HG02840 (cell line): ENCODE data around the gene GFY.

ENCODE experiments used
- ATAC-seq: cut with Tn5 transposase; IDR thresholded peaks from one replicate; pipeline ENCODE4 v1.9.1; 2021; ENCODE audit warnings: mild to moderate bottlenecking, moderate library complexity, moderate number of reproducible peaks; ENCODE audit not compliant: unreplicated experiment, low FRiP score

Gene GFY, protein sequence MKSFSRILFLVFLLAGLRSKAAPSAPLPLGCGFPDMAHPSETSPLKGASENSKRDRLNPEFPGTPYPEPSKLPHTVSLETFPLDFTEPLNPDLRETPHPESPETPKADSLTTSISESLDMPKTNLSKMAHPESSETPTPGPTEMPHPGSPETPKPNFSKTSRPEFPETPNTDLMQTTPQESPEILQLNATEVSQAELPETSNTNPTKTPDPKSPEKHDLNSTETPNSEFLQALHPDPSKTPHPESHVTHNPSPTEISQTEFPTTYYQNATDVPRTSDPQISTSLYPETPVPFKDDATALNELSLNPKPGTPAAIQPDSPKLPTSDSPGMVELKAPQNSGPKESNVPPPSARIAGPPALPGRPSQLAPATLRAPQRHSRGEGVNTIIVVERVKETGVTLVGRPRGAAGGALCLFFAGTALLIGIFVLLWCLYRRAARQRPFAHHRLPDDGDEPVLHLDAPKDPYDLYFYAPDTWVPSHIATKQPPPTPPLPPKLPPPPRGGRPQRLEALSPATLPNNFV

DNA sequence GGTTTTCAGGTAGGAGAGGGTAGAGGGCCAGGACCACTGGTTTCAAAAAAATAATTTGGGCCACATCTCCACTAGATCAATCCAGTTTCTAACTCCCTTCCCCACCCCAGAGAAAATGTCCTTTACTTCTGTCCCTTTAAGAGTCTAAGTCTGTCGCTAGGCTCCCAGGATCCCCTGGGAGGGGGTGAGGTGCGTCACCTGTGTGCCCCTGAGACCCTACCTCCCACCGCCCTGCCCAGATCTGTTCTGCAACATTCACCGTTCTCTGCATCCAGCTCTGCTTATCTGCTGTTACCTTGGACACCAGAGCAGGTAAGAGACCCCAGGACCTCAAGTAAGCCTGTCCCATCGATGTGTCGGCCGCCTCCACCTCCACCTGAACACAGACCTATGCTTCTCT is at the start of gene GFY:
TSS of gene GFY (plus strand) at position 211 of the 400 bp plus-strand sequence. CDS start 1,043 bp downstream, outside the sequence.
- no peak for ATAC-seq

DNA sequence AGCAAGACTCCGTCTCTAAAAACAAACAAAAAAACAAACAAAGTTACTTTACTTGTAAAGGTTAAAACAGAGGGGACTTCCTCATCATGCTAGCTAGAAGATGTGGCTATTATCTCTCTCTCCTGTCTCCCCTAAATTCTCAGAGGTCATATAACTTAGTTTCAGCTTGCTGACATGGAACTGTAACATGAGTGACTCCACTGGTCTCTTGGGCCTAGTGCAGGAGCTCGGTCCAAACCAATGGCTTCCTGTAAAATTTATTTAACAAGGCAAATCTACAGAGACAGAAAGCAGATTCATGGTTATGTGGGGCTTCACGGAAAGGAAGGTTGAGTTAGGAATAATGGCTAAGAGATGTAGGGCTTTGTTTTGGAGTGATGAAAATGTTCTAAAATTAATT is 46.7 kb upstream of the GFY start:
- no peak for ATAC-seq

DNA sequence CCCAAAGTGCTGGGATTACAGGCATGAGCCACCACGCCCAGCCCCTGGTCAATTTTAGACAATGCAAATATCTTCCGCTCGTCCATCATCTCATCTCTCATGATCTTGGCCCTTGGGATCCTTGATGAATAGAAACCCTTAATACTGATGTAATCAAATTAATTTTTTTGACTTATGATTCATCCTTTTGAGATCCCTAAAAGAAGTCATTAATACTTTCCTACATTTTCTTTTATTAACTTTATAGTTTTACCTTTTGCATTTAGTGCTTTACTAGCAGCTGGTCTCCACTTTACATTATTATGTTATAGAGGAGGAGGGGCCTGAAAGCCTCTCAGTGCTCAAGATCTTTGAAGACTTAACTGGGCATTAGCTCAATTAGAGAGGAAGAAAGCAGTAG is 44.8 kb upstream of the GFY start:
- no peak for ATAC-seq

DNA sequence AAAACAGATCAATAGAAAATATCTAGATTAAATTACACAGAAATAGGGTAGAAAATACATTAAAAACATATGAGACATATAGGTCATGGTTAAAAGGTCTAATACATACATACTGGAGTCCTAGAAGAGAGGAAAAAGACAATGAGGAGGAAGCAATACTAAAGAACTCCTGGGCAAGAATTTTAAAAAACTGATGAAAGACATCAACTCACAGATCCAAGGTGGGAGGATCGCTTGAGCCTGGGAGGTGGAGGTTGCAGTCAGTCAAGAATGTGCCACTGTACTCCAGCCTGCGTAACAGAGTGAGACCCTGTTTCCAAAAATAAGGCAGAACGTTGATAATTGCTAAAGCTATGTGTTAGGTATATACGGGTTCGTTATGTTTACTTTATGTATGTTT is 42.5 kb upstream of the GFY start:
- no peak for ATAC-seq

DNA sequence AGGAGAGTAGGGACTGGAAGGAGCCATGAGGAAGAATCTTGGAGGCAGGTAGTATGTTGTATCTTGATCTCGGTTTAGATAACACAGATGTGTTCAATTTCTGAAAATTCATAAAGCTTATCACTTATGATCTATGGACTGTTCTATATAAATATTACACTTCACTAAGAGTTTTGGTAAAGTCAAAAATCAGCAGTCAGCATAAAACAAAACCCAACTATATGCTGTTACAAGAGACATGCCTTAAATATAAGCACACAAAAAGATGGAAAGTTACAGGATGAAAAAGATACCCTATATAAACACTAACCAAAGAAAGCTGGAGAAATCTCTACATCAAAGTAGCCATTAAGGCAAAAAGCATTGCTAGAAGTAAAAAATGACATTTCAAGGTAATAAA is 41.6 kb upstream of the GFY start:
- ATAC-seq: no peak

DNA sequence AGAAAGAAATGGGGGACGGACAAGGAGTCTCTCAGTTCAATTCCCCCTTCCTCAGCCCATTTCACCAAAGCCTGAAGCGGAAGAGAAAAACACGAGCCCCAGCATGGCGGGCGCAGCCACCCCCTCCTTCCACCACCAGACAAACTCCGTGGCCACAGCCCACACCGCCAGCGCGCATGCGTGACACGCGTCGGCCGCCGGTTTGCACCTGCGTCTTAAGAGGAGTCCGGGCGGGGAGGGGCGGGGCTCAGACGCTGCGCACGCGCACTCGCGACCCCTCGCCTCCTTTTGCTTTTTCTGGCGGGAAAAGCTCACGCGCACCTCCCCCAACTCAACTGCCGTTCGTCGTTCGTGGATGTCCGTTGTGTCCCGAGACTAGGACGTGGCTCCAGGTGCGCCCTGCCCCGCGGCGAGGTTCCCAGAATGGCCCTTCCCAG is 37.2 kb upstream of the GFY start, which contains the start of gene KASH5:
TSS of gene KASH5 (plus strand) at position 314 of the 437 bp plus-strand sequence. CDS start 2,635 bp downstream, outside the sequence.
- no peak for ATAC-seq

DNA sequence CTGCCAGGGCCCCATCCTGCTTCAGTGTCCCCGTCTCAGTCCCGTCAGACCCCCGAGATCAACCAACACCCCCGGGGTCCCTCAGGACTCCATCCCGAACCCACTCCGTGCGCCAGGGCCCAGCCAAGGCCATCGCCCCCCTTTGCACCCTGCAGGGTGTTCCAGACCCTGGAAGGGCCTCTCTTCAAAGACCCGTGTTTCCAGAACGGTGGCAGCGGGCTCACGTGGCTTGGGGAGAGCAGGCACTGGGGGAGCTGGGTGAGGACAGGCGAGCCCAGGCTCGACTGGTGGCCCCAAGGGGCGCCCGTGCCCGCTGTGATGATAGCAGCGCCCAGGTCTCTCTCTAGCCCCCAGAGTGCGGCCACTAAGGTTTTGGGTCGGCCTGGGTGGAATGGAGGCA is 35.8 kb upstream of the GFY start:
- ATAC-seq: no peak

DNA sequence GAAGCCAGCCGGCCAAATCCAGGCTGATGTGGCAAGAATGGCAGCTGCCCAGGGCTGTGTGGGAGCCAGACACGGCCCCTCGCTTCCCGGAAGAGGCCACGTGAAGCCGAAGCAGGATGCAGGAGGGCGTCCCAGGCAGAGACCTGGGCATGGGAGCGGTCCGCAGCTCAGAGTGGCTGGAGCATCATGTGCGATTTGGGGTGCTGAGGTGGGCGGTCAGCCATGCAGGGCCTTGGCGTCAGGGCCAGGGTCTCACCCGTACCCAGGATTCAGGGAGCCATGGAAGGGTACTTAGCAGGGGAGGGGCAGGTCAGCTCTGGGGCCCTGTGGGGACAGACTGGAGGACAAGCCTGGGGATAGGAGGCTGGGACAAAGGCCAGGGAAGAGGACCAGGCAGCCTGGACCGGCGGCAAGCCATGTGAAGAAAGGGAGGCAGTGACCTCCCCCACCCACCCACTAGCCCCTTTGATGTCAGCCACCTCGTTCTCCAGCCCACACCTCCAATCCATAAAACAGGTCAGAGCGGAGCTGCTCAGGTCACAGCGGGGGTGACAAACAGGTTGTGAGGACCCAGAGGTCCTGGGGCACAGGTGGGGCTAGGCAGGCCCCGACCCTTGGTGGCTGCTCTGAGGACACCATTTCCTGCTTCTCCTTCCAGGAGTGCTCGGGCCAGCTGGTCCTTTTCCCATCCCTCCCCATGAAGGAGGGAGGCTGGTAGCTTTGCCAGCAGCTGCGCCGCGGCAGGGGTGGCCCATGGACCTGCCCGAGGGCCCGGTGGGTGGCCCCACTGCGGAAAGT is 34.9 kb upstream of the GFY start:
- no peak for ATAC-seq

DNA sequence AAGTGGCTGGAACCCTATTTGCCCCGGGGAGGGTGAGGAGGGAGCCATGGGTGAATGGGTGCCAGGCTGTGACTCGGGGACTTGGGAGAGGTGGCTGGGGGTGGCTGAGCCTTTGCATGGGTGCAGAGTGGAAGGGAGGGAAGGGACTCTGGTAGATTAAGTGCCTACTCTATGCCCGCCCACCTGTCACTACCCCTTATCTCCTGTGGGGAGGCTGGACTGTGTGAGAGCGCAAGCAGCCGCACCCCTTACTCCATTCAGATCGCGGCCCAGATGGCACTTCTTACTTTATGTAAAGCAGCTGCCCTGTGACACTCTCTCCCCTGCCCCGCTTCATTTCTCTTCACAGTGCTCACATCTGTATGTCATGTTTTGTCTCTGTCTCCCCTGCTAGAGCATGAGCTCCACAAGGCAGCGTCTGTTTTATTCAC is 34.2 kb upstream of the GFY start:
- ATAC-seq: no peak

DNA sequence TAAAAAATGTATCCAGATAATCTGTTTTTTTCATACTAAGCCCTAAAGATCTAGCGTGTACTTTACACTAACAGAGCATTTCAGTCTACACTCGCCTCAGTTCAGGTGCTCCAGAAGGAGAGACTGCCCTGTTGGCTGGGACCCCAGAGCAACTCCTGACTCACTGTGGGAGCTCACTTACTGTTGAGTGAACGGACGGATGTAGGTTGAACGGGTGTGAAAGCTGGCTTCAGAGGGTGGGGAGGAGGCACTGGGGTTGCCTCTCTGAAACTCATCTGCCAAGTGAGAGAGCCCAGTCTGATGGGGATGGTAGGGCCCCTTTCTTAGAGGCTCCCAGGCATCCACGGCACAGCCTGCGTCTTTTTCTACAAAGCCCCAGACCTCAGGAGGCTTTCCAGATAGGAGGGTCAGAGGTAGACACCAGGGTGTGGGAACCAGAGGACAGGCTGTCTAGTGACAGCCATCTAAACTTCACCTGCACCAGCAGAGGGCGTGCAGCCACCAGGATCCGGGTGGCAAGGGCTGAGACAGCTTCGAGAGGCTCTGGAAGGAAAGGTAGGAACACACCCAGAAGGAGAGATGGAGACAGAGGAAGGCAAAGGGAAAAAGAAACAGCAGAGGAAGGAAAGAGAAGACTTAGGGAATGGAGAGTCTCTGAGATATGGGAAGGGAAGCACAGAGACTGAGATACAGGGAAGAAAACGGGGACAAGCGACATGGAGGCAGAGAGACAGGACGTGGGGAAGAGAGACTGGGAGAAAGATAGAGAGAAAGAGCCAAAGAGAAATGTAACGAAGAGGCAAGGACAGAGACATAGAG is 33.4 kb upstream of the GFY start:
- ATAC-seq: no peak

DNA sequence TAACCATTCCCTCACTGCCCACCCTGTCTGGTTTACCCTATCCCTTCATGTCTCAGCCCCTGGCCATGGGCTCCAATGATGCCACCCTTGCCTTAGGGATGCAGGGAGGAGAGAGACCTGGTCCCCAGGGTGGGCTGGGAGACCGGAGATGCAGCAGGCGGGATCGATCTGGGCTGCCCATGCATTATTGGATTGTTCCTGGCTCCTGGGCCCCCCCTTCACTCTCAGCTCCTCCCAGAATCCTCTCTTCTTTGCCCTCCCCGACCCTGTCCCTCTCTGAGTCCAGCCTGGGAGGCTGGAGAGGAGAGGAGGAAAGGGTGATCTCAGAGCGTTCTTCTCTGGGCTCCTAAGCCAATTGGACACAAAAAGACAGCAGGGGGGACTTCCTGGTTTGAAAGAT is 31.3 kb upstream of the GFY start:
- no peak for ATAC-seq

DNA sequence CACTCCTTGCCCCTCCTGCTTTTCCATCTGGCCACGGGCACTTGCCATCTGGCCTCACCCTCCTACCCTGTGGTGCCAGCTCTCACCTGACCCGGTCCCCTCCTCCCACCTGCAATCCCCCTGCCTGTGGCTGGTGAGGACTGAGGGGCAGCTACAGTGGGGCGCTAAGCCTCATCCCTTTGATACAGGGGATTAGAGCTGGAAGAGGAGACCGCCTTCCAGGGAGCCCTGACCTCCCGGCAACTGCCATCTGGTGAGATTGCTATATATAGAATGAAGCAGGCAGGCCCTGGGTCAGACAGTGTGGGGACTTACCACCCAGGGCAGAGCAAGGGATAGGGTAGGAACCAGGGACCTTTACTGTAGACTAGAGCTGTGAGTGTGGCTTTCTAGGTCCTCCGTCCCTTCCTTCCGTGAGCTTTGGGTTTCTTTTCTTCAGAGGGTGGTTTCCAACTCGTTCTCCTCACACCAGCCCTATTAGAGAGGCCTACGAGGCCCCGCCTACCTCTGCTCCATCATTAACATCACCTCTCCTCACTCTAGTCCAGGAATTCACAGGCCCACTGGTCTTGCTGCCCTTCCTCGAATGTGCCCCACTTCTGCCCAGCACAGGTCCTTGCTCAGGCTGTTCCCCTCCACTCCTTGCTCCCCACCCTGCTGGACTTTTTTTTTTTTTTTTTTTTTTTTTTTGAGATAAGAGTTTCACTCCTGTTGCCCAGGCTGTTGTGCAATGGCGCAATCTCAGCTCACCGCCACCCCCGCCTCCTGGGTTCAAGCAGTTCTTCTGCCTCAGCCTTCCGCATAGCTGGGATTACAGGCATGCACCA is 29.4 kb upstream of the GFY start:
- no peak for ATAC-seq

DNA sequence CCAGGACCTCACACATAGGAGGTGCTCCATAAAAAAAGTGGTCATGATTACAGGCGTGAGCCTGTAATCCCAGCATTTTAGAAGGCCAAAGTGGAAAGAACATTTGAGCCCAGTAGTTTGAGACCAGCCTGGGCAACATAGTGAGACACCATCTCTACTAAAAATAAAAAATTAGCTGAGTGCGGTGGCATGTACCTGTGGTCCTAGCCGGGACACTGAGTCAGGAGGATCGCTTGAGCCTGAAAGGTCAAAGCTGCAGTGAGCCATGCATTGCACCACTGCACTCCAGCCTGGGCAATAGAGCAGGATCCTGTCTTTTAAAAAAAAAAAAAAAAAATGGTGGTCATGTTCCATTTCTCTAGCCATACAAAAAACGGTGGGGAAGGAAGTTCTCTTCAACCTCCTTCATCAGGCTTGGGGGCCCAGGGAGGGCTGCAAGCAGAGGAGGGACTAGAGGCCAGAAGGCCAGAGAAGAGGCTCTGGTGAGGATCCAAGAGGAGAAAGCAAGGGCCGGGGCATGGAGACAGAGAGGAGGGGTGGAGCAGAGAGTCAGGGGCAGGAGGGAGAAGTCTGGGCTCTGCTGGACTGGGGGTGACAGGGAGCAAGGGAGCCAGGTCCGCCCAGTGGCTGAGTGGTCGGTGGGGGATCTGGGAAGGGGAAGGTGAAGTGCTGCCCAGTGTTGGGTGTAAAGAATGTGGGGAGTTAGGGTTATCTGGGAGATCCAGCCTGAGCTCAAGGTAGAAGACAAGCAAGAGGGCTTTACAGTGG is 28.3 kb upstream of the GFY start:
- ATAC-seq: no peak

DNA sequence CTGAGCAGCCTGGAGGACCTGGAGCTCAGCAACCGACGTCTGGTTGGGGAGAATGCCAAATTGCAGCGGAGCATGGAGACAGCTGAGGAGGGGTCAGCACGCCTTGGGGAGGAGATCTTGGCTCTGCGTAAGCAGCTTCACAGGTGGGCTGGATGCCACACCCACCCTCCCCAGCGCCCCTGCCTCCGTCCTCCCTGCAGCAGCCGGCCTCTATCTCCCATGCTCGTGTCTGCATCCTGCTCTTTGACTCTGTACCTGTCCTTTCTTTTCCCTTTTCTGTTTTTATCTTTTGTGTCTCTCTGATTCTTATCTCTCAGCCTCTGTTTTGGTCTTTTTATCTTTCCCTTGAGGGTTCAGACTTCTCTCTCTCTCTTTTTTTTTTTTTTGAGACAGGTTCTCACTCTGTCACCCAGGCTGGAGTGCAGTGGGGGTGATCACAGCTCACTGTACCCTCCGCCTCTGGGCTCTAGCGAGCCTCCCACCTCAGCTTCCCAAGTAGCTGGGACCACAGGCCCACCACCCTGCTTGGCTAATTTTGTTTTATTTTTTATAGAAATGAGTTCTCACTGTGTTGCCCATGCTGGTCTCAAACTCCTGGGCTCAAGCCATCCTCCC is 27.1 kb upstream of the GFY start:
- ATAC-seq: no peak

DNA sequence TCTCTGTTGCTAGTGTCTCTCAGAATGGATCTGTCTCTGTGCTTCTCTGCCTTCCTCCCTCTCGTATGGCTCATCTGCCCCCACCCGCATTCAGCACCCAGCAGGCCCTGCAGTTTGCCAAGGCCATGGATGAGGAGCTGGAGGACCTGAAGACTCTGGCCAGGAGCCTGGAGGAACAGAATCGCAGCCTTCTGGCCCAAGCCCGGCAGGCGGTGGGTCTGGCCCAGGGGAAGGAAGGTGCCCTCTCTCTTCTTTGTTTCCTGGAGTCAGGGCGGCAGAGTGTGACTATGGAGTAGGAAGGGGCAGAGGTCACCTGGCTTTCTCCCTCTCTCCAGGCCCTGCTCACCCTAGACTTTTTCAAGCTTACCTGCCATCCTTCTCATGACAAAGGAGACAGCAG is 26.3 kb upstream of the GFY start:
- no peak for ATAC-seq

DNA sequence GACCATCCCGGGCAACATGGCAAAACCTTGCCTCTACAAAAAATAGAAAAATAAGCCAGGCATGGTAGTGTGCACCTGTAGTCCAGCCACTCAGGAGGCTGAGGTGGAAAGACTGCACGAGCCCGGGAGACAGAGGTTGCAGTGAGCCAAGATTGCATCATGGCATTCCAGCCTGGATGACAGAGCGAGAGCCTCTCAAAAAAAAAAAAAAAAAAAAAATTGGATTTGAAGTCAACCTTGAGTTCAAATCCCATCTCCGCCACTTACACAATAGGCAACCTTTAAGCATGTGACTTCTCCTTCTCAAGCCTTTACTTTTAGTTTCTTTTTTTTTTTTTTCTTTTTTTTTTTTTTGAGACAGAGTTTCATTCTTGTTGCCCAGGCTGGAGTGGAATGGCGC is 25.2 kb upstream of the GFY start:
- ATAC-seq: no peak

DNA sequence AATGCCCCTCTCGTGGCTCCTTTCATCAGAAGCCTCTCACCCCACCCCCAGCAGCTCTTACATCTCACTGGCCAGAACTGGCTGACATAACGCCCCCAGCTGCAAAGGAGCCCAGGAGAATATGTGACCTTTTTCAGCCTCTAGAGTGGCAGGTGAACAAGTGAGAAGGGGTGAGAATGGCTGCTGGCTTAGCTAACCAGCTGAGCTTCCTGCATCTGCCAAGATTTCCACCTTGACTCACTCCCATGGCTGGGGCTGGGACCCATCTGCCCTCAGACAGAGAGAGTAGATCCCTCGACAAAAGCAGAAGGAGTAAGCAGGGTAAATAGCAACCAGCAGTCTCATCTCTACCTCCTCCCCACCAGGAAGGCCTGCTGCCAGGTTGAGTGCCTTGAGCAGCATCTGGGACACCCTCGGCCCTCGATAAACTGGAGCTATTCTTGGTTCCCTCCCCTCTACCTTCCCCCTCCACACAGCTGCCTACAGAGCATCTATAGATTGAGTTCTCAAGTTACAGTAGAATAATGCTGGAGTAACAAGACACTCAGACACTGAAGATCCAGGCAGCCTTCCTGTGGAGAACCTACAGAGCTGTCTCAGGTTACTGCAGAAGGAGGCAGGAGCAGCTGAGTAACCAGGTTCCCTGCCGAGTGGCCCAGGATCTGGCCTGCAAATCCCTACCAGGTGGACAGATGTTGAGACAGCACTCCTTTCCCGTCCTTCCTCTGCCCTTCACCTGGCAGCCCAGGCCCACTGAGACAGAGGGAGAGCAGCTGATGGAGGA is 21.6 kb upstream of the GFY start:
- no peak for ATAC-seq

DNA sequence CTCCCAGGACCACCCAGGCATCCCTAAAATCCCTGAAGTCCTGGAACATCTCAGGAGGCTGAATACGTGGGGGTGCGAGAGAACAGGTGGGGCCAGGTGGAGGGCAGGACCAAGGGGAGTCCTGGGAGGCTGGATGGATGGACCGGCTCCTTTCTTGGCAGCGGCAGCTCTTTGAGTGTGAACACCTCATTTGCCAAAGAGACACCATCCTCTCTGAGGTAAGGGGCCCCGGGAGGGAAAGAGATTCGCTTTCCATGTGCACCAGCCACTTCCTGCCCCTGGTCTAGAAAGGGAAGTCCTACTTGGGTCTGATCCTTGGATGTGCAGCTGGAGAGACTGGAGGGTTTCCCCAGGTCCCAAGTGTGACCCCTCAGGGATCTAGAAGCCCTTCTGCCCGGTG is 18.1 kb upstream of the GFY start:
- ATAC-seq: no peak
